Transverse colon (tissue), 4 donors: ENCODE results near the gene LEUTX.
"Not testable (repeated sequence)": the region's sequence is repeated elsewhere in the genome, so short reads cannot be mapped to it uniquely, and the experiment has no call there.

ENCODE experiments used
- CTCF ChIP-seq, 5 experiments: fragments of 200-600 bp in 3 of 5; fragments of 450-650 bp in 2 of 5; sonication (generic) in 3 of 5; IDR thresholded peaks; 1 replicate in 2 of 5; 2 replicates in 3 of 5; pipeline ENCODE4 v1.5.1; 2016 to 2017; ENCODE audit warnings: antibody characterized with exemption in 5 of 5, inconsistent platforms in 3 of 5, mild to moderate bottlenecking in 2 of 5, moderate library complexity in 1 of 5
- POLR2AphosphoS5 ChIP-seq, 3 donors: sonication (generic); formaldehyde crosslinking; IDR thresholded peaks; one replicate each; pipeline ENCODE4 v1.6.1; 2016; ENCODE audit warnings: antibody characterized with exemption in 3 of 3

- TF ChIP-seq POLR2AphosphoS5, CTCF (IDR thresholded peaks at IDR 0.05): not testable (repeated sequence)
Observed at GRCh38 chr19:39761851-39762250, 16.8 kb upstream of the LEUTX start.
